Tibial nerve (tissue), 4 donors: ENCODE data around the gene OR2H1.

ENCODE experiments used
- EP300 ChIP-seq, 2 donors: sonication (generic); formaldehyde crosslinking; IDR thresholded peaks; one replicate each; pipeline ENCODE4 v1.6.1; 2017; ENCODE audit warnings: antibody characterized with exemption in 2 of 2, mild to moderate bottlenecking in 1 of 2
- POLR2A ChIP-seq, 2 donors: fragments of 450-650 bp; IDR thresholded peaks; one replicate each; pipeline ENCODE4 v1.6.1; 2017; ENCODE audit warnings: antibody characterized with exemption in 2 of 2, mild to moderate bottlenecking in 2 of 2, moderate library complexity in 2 of 2
- TF ChIP-seq, protein P1 (sequence below), 5 experiments: fragments of 200-600 bp in 3 of 5; fragments of 450-650 bp in 2 of 5; sonication (generic) in 3 of 5; IDR thresholded peaks; one replicate each; pipeline ENCODE4 v1.5.1; 2016 to 2019; ENCODE audit warnings: antibody characterized with exemption in 5 of 5, mild to moderate bottlenecking in 3 of 5, moderate library complexity in 2 of 5

DNA sequence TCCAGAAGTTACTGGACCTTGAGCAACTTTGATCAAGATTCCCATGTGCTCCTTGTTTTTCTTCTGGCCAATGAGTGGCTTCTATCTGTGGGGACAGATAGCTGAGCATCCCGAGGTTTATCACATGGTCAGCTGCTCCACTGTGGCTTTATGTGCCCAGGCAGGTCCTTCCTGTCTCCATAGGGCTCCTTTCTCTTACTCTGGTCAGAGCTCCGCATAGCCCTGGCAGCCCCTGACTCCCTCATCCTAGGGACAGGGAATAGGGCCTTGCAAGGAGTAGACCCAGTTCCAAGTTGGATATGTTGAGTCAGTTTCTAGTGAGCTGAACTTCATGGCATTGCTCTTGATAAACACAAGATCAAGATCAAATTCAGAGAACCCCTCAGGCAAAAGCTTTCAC is 37.2 kb downstream of the OR2H1 start:
- TF ChIP-seq, protein P1, sequence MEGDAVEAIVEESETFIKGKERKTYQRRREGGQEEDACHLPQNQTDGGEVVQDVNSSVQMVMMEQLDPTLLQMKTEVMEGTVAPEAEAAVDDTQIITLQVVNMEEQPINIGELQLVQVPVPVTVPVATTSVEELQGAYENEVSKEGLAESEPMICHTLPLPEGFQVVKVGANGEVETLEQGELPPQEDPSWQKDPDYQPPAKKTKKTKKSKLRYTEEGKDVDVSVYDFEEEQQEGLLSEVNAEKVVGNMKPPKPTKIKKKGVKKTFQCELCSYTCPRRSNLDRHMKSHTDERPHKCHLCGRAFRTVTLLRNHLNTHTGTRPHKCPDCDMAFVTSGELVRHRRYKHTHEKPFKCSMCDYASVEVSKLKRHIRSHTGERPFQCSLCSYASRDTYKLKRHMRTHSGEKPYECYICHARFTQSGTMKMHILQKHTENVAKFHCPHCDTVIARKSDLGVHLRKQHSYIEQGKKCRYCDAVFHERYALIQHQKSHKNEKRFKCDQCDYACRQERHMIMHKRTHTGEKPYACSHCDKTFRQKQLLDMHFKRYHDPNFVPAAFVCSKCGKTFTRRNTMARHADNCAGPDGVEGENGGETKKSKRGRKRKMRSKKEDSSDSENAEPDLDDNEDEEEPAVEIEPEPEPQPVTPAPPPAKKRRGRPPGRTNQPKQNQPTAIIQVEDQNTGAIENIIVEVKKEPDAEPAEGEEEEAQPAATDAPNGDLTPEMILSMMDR (IDR thresholded peaks at IDR 0.05) = no peak
- TF ChIP-seq POLR2A (IDR thresholded peaks at IDR 0.05) (no peak), EP300 (IDR thresholded peaks at IDR 0.05) (no peak)
